Loucy (cell line): ENCODE data around the gene PTH2.

ENCODE experiments used
- H2AFZ ChIP-seq: fragments of 200-600 bp; sonication (generic); 2 replicates; pipeline ENCODE4 v1.6.0; 2016; ENCODE audit warnings: antibody characterized with exemption, mild to moderate bottlenecking, low read length, moderate library complexity
- H3F3A ChIP-seq: fragments of 200-600 bp; 2 replicates; pipeline ENCODE4 v1.6.0; 2016; ENCODE audit warnings: antibody characterized with exemption, low read depth, mild to moderate bottlenecking
- H3K27me3 ChIP-seq: fragments of 200-600 bp; sonication (generic); 2 replicates; pipeline ENCODE4 v1.6.1; 2014; ENCODE audit warnings: low read length, mild to moderate bottlenecking; ENCODE audit not compliant: insufficient read depth, poor library complexity, severe bottlenecking
- H3K36me3 ChIP-seq: fragments of 200-600 bp; sonication (generic); 2 replicates; pipeline ENCODE4 v1.6.1; 2016; ENCODE audit warnings: low read length; ENCODE audit not compliant: insufficient read depth
- H3K4me1 ChIP-seq: fragments of 200-600 bp; sonication (generic); 2 replicates; pipeline ENCODE4 v1.5.1; 2014; ENCODE audit warnings: low read length, mild to moderate bottlenecking; ENCODE audit not compliant: insufficient read depth, poor library complexity, severe bottlenecking
- H3K4me2 ChIP-seq: fragments of 200-600 bp; sonication (generic); 2 replicates; pipeline ENCODE4 v1.6.0; 2014; ENCODE audit warnings: antibody characterized with exemption, low read length, low read depth, mild to moderate bottlenecking; ENCODE audit not compliant: poor library complexity, severe bottlenecking
- H3K4me3 ChIP-seq: fragments of 200-600 bp; sonication (generic); 2 replicates; pipeline ENCODE4 v1.5.1; 2014; ENCODE audit warnings: low read length, mild to moderate bottlenecking, mixed read lengths; ENCODE audit not compliant: poor library complexity, severe bottlenecking
- H3K79me2 ChIP-seq: fragments of 200-600 bp; sonication (generic); 2 replicates; pipeline ENCODE4 v1.6.1; 2014; ENCODE audit warnings: low read length; ENCODE audit not compliant: insufficient read depth
- H3K9ac ChIP-seq: fragments of 200-600 bp; sonication (generic); 2 replicates; pipeline ENCODE4 v1.6.0; 2014; ENCODE audit warnings: mild to moderate bottlenecking, low read depth, low read length, moderate library complexity; ENCODE audit not compliant: poor library complexity, severe bottlenecking
- H3K9me2 ChIP-seq: fragments of 200-600 bp; sonication (generic); replicated peaks from 2 replicates; pipeline ENCODE4 v1.6.1; 2016; ENCODE audit warnings: low read depth, low read length, mixed read lengths
- H3K9me3 ChIP-seq: fragments of 200-600 bp; sonication (generic); 2 replicates; pipeline ENCODE4 v1.6.1; 2014; ENCODE audit warnings: mild to moderate bottlenecking, antibody characterized with exemption, low read length, low read depth; ENCODE audit not compliant: insufficient read depth
- H4K20me1 ChIP-seq: fragments of 200-600 bp; sonication (generic); 2 replicates; pipeline ENCODE4 v1.6.0; 2014; ENCODE audit warnings: antibody characterized with exemption, low read length, mild to moderate bottlenecking; ENCODE audit not compliant: insufficient read depth, poor library complexity, severe bottlenecking
- CTCF ChIP-seq: fragments of 200-600 bp; sonication (generic); conservative IDR thresholded peaks from 2 replicates; pipeline ENCODE4 v1.5.1; 2014; ENCODE audit warnings: mild to moderate bottlenecking, antibody characterized with exemption, low read length
- EZH2phosphoT487 ChIP-seq: fragments of 200-600 bp; IDR thresholded peaks from 2 replicates; pipeline ENCODE4 v1.6.1; 2018; ENCODE audit warnings: antibody characterized with exemption, mild to moderate bottlenecking, moderate library complexity, borderline replicate concordance

The PTH2 gene

DNA sequence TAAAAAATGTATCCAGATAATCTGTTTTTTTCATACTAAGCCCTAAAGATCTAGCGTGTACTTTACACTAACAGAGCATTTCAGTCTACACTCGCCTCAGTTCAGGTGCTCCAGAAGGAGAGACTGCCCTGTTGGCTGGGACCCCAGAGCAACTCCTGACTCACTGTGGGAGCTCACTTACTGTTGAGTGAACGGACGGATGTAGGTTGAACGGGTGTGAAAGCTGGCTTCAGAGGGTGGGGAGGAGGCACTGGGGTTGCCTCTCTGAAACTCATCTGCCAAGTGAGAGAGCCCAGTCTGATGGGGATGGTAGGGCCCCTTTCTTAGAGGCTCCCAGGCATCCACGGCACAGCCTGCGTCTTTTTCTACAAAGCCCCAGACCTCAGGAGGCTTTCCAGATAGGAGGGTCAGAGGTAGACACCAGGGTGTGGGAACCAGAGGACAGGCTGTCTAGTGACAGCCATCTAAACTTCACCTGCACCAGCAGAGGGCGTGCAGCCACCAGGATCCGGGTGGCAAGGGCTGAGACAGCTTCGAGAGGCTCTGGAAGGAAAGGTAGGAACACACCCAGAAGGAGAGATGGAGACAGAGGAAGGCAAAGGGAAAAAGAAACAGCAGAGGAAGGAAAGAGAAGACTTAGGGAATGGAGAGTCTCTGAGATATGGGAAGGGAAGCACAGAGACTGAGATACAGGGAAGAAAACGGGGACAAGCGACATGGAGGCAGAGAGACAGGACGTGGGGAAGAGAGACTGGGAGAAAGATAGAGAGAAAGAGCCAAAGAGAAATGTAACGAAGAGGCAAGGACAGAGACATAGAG lies 31.5 kb downstream of the PTH2 start:
- Histone ChIP-seq H3K9me3 (no peaks in the 10 kb centered on the region), H2AFZ (peak overlapping the region; percentile 66), H3K9me2 (no peaks in the 10 kb centered on the region), H3K79me2 (no peaks in the 10 kb centered on the region), H3F3A (no peaks in the 10 kb centered on the region; the same call in 1 of the 2 replicates), H3K27me3 (no peaks in the 10 kb centered on the region), H4K20me1 (no peaks in the 10 kb centered on the region), H3K4me3 (peak overlapping the region; percentile 16), H3K4me2 (peak overlapping the region; percentile 49), H3K4me1 (peaks cover 21% of the 10 kb centered on the region), H3K36me3 (no peaks in the 10 kb centered on the region), H3K9ac (peak overlapping the region; percentile 29)
- TF ChIP-seq CTCF (peak; percentile 97), EZH2phosphoT487 (no peak)

DNA sequence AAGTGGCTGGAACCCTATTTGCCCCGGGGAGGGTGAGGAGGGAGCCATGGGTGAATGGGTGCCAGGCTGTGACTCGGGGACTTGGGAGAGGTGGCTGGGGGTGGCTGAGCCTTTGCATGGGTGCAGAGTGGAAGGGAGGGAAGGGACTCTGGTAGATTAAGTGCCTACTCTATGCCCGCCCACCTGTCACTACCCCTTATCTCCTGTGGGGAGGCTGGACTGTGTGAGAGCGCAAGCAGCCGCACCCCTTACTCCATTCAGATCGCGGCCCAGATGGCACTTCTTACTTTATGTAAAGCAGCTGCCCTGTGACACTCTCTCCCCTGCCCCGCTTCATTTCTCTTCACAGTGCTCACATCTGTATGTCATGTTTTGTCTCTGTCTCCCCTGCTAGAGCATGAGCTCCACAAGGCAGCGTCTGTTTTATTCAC lies 32.3 kb downstream of the PTH2 start:
- H4K20me1 ChIP-seq, result no peaks in the 10 kb centered on the region
- no peaks in the 10 kb centered on the region for H3K79me2 ChIP-seq
- no peaks in the 10 kb centered on the region; the same call in 1 of the 2 replicates for H3F3A ChIP-seq
- H3K9me3 ChIP-seq, result no peaks in the 10 kb centered on the region
- H3K36me3 ChIP-seq, result no peaks in the 10 kb centered on the region
- no peak overlapping the region for H2AFZ ChIP-seq
- H3K4me2 ChIP-seq, result no peak overlapping the region
- no peak overlapping the region for H3K9ac ChIP-seq
- peaks cover 21% of the 10 kb centered on the region for H3K4me1 ChIP-seq
- no peak for TF ChIP-seq EZH2phosphoT487
- TF ChIP-seq CTCF, result no peak
- no peak overlapping the region for H3K4me3 ChIP-seq
- H3K27me3 ChIP-seq, result no peaks in the 10 kb centered on the region
- no peaks in the 10 kb centered on the region for H3K9me2 ChIP-seq

DNA sequence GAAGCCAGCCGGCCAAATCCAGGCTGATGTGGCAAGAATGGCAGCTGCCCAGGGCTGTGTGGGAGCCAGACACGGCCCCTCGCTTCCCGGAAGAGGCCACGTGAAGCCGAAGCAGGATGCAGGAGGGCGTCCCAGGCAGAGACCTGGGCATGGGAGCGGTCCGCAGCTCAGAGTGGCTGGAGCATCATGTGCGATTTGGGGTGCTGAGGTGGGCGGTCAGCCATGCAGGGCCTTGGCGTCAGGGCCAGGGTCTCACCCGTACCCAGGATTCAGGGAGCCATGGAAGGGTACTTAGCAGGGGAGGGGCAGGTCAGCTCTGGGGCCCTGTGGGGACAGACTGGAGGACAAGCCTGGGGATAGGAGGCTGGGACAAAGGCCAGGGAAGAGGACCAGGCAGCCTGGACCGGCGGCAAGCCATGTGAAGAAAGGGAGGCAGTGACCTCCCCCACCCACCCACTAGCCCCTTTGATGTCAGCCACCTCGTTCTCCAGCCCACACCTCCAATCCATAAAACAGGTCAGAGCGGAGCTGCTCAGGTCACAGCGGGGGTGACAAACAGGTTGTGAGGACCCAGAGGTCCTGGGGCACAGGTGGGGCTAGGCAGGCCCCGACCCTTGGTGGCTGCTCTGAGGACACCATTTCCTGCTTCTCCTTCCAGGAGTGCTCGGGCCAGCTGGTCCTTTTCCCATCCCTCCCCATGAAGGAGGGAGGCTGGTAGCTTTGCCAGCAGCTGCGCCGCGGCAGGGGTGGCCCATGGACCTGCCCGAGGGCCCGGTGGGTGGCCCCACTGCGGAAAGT lies 32.9 kb downstream of the PTH2 start:
- Histone ChIP-seq H3K4me2 (no peak overlapping the region), H2AFZ (no peak overlapping the region), H3K4me1 (peaks cover 16% of the 10 kb centered on the region), H3F3A (no peaks in the 10 kb centered on the region; the same call in 1 of the 2 replicates), H3K9me2 (no peaks in the 10 kb centered on the region), H3K27me3 (no peaks in the 10 kb centered on the region), H3K9ac (no peak overlapping the region), H3K9me3 (no peaks in the 10 kb centered on the region), H3K36me3 (no peaks in the 10 kb centered on the region), H3K4me3 (no peak overlapping the region), H3K79me2 (no peaks in the 10 kb centered on the region), H4K20me1 (no peaks in the 10 kb centered on the region)
- TF ChIP-seq CTCF, result no peak
- TF ChIP-seq EZH2phosphoT487, result no peak
